D721Med (cell line): Measurements from ENCODE around the gene OR8G1.

Experiments
- DNase-seq: peaks from one replicate; pipeline ENCODE4 v3.0.0; 2011; ENCODE audit warnings: low spot score; ENCODE audit not compliant: insufficient read length
- FAIRE-seq: peaks from 2 replicates; lab custom pipeline; 2011; peaks lifted over from hg19 to GRCh38; lab: Jason Lieb, UNC
- TF ChIP-seq, protein P1 (sequence below): IDR thresholded peaks from 2 replicates; pipeline ENCODE4 v1.5.1; 2012; ENCODE audit warnings: mild to moderate bottlenecking, control low read depth; ENCODE audit not compliant: insufficient read depth; ENCODE audit errors: missing control alignments

OR8G1 gene

DNA sequence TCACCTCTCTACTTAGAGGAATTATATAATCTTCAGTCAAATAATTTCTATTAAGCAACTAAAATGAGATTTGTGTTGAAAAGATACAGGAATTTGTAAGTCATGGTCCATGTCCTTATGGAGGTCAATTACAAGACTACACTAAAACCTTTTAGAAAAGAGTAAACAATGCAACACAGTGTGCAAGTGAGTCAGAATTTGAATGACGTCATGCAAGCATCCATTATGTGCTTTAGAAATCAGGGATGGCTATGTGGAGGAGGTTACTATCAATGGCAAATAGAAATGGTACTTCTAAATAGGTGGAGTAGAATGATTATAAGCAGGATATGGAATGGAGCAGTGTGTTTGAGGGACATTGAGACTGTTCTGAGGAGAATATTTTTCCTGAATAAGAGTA, 41.2 kb upstream of the OR8G1 start:
- DNase-seq (no peak), FAIRE-seq (no peak)
- TF ChIP-seq, protein P1, sequence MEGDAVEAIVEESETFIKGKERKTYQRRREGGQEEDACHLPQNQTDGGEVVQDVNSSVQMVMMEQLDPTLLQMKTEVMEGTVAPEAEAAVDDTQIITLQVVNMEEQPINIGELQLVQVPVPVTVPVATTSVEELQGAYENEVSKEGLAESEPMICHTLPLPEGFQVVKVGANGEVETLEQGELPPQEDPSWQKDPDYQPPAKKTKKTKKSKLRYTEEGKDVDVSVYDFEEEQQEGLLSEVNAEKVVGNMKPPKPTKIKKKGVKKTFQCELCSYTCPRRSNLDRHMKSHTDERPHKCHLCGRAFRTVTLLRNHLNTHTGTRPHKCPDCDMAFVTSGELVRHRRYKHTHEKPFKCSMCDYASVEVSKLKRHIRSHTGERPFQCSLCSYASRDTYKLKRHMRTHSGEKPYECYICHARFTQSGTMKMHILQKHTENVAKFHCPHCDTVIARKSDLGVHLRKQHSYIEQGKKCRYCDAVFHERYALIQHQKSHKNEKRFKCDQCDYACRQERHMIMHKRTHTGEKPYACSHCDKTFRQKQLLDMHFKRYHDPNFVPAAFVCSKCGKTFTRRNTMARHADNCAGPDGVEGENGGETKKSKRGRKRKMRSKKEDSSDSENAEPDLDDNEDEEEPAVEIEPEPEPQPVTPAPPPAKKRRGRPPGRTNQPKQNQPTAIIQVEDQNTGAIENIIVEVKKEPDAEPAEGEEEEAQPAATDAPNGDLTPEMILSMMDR = no peak

DNA sequence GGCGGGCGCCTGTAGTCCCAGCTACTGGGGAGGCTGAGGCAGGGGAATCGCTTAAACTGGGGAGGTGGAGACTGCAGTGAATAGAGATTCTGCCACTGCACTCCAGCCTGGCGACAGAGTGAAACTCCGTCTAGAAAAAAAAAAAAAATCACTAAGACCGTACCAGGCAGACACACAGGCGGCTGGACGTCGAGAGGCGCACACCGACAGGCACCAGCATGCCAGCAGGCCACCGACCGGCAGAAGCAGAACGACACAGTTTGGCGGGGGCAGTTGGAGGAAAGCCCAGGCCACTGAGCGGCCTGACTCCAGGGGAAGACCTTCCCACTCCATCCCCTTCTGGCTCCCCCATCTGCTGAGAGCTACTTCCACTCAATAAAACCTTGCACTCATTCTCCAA, 40.2 kb upstream of the OR8G1 start:
- FAIRE-seq = no peak
- no peak for DNase-seq
- TF ChIP-seq, protein P1 = no peak

DNA sequence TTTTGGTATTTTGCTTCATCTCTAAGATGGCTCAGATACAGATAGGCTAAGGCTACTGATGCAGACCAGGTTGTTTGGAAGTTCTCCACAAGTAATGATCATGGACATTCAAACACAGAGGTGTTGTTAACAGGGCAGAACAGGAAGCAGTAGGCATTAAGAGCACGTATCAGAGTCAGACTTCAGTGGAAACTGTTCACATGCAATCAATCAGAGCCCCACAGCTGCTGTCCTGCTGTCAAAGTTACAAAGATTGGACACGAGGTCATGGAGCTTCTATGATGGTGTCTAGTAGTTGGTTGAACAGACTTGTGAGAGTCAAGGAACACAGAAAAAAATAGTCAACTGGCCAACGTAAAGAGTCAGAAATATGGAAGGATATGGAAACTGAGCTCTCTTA, 37.9 kb upstream of the OR8G1 start:
- DNase-seq = no peak
- no peak for FAIRE-seq
- TF ChIP-seq, protein P1 = no peak

DNA sequence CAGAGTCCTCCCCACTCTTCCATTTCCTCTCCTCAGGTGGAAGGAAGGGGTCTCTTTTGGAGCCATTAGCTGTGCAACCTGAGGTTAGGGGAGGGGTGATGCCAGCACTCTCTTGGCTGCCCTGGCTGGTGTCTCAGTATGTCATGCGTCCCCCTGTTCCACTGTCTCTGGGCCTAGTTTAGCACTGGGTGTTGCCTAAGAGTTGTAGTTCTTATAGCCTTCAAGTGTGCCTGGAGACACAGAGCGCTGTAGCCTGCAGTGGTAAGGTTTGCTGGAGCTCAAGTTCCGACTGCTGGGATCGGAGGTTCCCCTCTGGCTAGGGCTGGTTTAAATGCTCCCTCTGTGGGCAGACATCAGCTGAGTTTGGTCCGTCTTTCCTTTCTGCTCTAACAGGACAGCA, 36.9 kb upstream of the OR8G1 start:
- DNase-seq (no peak), FAIRE-seq (no peak)
- TF ChIP-seq, protein P1 = no peak

DNA sequence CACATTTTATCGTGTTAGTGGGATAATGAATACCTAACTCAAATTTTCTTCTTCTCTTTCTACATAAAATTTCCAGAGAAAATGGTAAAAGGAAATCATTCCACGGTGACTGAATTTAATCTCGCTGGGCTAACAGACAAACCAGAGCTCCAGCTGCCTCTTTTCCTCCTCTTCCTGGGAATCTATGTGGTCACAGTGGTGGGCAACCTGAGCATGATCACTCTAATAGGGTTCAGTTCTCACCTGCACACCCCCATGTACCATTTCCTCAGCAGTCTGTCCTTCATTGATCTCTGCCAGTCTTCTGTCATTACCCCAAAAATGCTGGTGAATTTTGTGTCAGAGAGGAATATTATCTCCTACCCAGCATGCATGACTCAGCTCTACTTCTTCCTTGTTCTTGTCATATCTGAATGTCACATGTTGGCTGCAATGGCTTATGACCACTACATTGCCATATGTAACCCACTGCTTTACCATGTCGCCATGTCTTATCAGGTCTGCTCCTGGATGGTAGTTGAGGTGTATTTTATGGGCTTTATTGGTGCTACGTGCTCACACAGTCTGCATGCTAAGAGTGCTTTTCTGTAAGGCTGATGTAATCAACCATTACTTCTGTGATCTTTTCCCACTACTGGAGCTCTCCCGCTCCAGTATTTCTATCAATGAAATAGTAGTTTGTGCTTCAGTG, 33.6 kb upstream of the OR8G1 start:
- no peak for FAIRE-seq
- no peak for DNase-seq
- TF ChIP-seq, protein P1 = no peak

DNA sequence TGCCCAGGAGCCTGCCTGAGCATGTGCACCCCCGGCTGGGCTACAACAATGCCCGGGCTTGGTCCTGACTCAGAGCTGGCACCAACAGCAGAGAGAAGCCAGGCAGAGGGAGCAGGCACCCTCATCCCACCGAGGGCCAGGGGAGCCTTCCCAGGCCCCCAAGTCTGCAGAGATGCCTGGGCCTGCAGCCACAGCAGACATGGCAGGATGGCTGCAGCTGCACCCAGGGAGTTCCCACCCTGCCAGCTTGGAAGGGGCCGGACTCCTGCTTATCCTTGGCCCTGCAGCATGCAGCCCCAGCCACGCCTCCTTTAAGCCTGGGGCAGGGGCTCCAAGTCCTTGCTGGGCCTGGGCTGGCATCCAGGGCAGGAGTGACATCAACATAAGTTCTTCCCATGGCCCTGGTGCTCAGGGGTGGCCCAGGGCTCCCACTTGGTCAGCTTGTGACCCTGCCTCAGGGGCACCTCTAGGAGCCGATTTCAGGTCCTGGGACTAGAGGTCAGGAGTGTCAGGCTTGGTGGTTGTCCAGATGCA, 31.0 kb upstream of the OR8G1 start:
- FAIRE-seq (no peak), DNase-seq (no peak)
- TF ChIP-seq, protein P1 = no peak

DNA sequence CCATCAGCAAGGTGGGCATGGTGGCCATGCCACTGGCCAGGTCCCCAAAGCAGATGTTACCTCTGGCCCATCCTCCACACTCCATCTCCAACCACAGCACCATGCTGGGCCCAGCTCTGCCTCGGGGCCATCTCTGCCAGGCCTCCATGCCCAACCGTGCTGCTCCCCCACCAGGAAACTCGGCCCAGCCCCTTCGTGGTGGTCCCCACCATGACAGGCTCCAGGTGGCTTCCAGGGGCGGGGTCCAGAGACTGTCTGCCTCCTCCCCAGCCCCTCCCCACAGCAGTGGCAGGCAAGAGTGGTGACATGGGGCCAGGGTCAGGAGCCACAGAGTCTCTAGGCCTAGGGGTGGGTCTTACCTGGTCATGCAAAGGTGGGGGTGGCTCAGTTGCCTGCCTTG, 30.5 kb upstream of the OR8G1 start:
- TF ChIP-seq, protein P1 = no peak
- FAIRE-seq (no peak), DNase-seq (no peak)
